ENCODE measurements around the gene MPDZ.

DNA sequence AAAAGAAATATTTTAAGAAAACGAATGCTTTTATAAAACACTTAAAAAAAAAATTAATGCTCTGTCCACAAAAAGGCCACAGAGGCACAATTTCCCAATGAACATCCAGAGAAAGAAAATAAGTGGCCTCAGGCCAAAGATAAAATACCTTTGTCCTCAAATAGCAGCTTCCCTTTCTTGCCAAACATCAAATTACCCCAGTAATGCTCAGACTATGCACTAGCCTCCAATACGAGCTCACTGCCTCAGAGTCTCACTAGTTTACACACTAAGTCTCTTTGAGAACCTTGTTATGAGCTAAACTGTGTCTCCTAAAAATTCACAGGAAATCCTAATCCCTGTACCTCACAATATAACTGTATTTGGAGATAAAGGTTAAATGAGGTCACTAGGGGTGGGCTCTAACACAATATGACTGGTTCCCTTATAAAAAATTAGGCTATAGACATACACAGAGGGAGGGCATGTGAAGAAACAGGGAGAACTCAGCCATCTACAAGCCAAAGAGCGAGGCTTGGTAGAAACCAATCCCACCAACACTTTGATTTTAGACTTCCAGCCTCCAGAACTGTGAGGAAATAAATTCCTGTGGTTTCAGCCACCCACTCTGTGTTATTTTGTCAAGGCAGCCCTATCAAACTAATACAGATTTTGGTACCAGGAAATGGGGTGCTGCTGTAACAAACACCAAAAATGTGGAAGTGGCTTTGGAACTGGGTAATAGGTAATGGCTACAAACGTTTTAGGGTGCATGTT is 4.4 kb downstream of the MPDZ start:
- TF ChIP-seq, protein P1, sequence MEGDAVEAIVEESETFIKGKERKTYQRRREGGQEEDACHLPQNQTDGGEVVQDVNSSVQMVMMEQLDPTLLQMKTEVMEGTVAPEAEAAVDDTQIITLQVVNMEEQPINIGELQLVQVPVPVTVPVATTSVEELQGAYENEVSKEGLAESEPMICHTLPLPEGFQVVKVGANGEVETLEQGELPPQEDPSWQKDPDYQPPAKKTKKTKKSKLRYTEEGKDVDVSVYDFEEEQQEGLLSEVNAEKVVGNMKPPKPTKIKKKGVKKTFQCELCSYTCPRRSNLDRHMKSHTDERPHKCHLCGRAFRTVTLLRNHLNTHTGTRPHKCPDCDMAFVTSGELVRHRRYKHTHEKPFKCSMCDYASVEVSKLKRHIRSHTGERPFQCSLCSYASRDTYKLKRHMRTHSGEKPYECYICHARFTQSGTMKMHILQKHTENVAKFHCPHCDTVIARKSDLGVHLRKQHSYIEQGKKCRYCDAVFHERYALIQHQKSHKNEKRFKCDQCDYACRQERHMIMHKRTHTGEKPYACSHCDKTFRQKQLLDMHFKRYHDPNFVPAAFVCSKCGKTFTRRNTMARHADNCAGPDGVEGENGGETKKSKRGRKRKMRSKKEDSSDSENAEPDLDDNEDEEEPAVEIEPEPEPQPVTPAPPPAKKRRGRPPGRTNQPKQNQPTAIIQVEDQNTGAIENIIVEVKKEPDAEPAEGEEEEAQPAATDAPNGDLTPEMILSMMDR (IDR thresholded peaks at IDR 0.05): no peak
- no peak for TF ChIP-seq EZH2 (IDR thresholded peaks at IDR 0.05)

Measured in neural progenitor cell (in vitro differentiated cells).